Natural killer cell (primary cell): ENCODE measurements around the gene PPM1J. TPM values are rescaled to one million over a fixed set of nuclear protein-coding genes. Genes with fewer than 3 reads are reported as not detected.

Experiments used
- ATAC-seq, 3 donors: fragments of 150-1000 bp in 2 of 3; fragments of 200-7000 bp in 1 of 3; cut with Tn5 transposase; 1 replicate in 1 of 3; 2 replicates in 2 of 3; pipeline ENCODE4 v1.10.0; 2021; ENCODE audit warnings: mild to moderate bottlenecking in 2 of 3, moderate library complexity in 2 of 3
- DNase-seq, 2 donors: peaks; one replicate each; pipeline versions ENCODE4 v3.0.0 to v3.0.0-alpha.2; 2013 to 2021; ENCODE audit warnings: mixed read lengths in 1 of 2
- H3K27ac ChIP-seq: one replicate; pipeline ENCODE4 v1.5.1; 2013; ENCODE audit warnings: mild to moderate bottlenecking, low read length
- H3K27me3 ChIP-seq: one replicate; pipeline ENCODE4 v1.6.1; 2013; ENCODE audit warnings: low read length; ENCODE audit not compliant: control insufficient read depth, insufficient read depth
- H3K36me3 ChIP-seq: one replicate; pipeline ENCODE4 v1.6.1; 2013; ENCODE audit warnings: low read length; ENCODE audit not compliant: control insufficient read depth, insufficient read depth
- H3K4me1 ChIP-seq: one replicate; pipeline ENCODE4 v1.6.1; 2013; ENCODE audit warnings: low read length; ENCODE audit not compliant: control insufficient read depth, insufficient read depth
- H3K4me3 ChIP-seq: one replicate; pipeline ENCODE4 v1.5.1; 2013; ENCODE audit warnings: low read length
- H3K9me3 ChIP-seq: one replicate; pipeline ENCODE4 v1.6.1; 2013; ENCODE audit warnings: low read length; ENCODE audit not compliant: control insufficient read depth, insufficient read depth
- H3K27ac Mint-ChIP-seq, 2 donors: one replicate each; pipeline ENCODE4 v1.8.0; 2022; ENCODE audit warnings: mild to moderate bottlenecking in 2 of 2, mixed read lengths in 2 of 2, moderate library complexity in 1 of 2
- H3K27me3 Mint-ChIP-seq, 2 donors: one replicate each; pipeline ENCODE4 v1.8.0; 2022; ENCODE audit warnings: low read depth in 2 of 2, mixed read lengths in 2 of 2
- H3K36me3 Mint-ChIP-seq: one replicate; pipeline ENCODE4 v1.8.0; 2022; ENCODE audit warnings: mixed read lengths
- H3K4me1 Mint-ChIP-seq, 2 donors: one replicate each; pipeline ENCODE4 v1.8.0; 2022; ENCODE audit warnings: mixed read lengths in 2 of 2
- H3K4me3 Mint-ChIP-seq: one replicate; pipeline ENCODE4 v1.8.0; 2022; ENCODE audit warnings: mild to moderate bottlenecking, moderate library complexity, mixed read lengths
- H3K9me3 Mint-ChIP-seq, 2 donors: one replicate each; pipeline ENCODE4 v1.8.0; 2022; ENCODE audit warnings: mixed read lengths in 2 of 2
- WGBS: methylation state at CpG from one replicate; pipeline ENCODE4 v1.1.7; 2013; ENCODE audit warnings: missing lambda C conversion rate; ENCODE audit not compliant: insufficient coverage; 5-methylcytosine and 5-hydroxymethylcytosine counted together
- intact Hi-C: fragments of 100-400 bp; cut with micrococcal nuclease; formaldehyde crosslinking; loops from one replicate; pipeline ENCODE4 v1.14.2; 2022
- total RNA-seq, 4 donors: library from RNA; stranded (reverse); fragments of 120-200 nt in 1 of 4; gene quantifications; one replicate each; pipeline versions ENCODE4 v1.2.3 to v1.2.4, GENCODE V29; 2013 to 2022
- TF ChIP-seq, protein P1 (sequence below): fragments of 200-600 bp; IDR thresholded peaks from one replicate; pipeline ENCODE4 v1.8.0; 2022; ENCODE audit warnings: antibody characterized with exemption

The PPM1J gene, protein sequence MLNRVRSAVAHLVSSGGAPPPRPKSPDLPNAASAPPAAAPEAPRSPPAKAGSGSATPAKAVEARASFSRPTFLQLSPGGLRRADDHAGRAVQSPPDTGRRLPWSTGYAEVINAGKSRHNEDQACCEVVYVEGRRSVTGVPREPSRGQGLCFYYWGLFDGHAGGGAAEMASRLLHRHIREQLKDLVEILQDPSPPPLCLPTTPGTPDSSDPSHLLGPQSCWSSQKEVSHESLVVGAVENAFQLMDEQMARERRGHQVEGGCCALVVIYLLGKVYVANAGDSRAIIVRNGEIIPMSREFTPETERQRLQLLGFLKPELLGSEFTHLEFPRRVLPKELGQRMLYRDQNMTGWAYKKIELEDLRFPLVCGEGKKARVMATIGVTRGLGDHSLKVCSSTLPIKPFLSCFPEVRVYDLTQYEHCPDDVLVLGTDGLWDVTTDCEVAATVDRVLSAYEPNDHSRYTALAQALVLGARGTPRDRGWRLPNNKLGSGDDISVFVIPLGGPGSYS
- total RNA-seq, result under 1 TPM in 1 of 3 donors, not detected in 2; 0.26 TPM
- 1.3 TPM for total RNA-seq (2013)

DNA sequence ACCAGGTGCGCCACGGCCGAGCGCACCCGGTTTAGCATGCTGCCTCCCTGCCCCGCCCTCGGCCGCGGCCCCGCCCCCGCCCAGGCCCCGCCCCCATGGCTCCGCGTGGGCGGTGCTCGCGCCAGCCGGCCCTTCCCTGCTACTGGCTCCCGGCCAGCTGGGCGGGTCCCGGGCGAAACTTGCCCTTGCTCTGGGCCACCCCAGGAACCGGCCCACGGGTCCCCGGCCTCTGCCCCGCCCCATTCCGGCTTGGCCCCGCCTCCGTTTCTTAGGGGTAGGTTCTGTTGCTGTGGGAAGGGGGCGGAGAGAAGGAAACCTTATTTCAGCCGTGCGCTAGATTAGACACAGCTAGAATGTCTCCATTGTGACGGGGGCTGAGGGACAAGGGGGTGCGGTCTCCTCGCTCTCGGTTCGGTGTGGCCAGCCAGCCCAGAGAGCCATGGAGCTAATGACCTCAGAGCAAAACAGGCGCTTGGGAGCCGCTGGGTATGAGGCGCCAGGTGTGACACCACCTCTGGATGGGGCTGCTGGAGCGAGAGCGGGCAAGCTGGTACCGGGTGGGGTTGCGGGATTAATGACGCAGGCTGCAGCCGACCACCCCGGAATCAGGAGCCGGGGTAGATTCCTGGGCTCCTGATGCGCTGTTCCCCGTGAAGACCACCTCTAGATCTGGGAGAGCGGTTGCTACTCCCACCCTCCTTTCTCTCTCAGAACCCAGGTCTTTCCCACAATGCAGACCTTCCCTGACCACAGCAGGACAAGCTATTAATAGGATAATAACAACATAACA is at the start of gene PPM1J:
Gene PPM1J, minus strand, starts transcription at position 69 of the 790 bp plus-strand sequence. Its CDS starts 31 bp downstream, at position 38.
- peak within 1 kb of the TSS; percentile 93 for H3K4me3 Mint-ChIP-seq
- no peaks in the 10 kb centered on the region for H3K36me3 Mint-ChIP-seq
- Histone ChIP-seq H3K4me1 (peaks cover 37% of the 10 kb centered on the region), H3K27me3 (peaks cover 18% of the 10 kb centered on the region), H3K4me3 (peak within 1 kb of the TSS; percentile 46), H3K36me3 (no peaks in the 10 kb centered on the region), H3K27ac (no peak within 1 kb of the TSS), H3K9me3 (no peaks in the 10 kb centered on the region)
- intact Hi-C loops, result loop anchor here (1.0 to 10.0 kb wide), 7 partner anchors 15 to 963 kb away; partner anchors contain the start of genes LRIG2 and SLC16A1
- H3K27ac Mint-ChIP-seq, result peak within 1 kb of the TSS; percentile 67 to 87
- DNase-seq, result peak; percentile 92 to 94
- 0% methylated on average over 51 of the region's 51 CpGs for whole genome bisulfite sequencing
- peak; percentile 82 to 92 (median 86) for ATAC-seq
- H3K4me1 Mint-ChIP-seq, result peaks cover 14 to 29% of the 10 kb centered on the region in 2 donors
- TF ChIP-seq, protein P1, sequence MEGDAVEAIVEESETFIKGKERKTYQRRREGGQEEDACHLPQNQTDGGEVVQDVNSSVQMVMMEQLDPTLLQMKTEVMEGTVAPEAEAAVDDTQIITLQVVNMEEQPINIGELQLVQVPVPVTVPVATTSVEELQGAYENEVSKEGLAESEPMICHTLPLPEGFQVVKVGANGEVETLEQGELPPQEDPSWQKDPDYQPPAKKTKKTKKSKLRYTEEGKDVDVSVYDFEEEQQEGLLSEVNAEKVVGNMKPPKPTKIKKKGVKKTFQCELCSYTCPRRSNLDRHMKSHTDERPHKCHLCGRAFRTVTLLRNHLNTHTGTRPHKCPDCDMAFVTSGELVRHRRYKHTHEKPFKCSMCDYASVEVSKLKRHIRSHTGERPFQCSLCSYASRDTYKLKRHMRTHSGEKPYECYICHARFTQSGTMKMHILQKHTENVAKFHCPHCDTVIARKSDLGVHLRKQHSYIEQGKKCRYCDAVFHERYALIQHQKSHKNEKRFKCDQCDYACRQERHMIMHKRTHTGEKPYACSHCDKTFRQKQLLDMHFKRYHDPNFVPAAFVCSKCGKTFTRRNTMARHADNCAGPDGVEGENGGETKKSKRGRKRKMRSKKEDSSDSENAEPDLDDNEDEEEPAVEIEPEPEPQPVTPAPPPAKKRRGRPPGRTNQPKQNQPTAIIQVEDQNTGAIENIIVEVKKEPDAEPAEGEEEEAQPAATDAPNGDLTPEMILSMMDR, result no peak
- no peaks in the 10 kb centered on the region for H3K9me3 Mint-ChIP-seq
- peaks cover 0 to 8% of the 10 kb centered on the region in 2 donors for H3K27me3 Mint-ChIP-seq

DNA sequence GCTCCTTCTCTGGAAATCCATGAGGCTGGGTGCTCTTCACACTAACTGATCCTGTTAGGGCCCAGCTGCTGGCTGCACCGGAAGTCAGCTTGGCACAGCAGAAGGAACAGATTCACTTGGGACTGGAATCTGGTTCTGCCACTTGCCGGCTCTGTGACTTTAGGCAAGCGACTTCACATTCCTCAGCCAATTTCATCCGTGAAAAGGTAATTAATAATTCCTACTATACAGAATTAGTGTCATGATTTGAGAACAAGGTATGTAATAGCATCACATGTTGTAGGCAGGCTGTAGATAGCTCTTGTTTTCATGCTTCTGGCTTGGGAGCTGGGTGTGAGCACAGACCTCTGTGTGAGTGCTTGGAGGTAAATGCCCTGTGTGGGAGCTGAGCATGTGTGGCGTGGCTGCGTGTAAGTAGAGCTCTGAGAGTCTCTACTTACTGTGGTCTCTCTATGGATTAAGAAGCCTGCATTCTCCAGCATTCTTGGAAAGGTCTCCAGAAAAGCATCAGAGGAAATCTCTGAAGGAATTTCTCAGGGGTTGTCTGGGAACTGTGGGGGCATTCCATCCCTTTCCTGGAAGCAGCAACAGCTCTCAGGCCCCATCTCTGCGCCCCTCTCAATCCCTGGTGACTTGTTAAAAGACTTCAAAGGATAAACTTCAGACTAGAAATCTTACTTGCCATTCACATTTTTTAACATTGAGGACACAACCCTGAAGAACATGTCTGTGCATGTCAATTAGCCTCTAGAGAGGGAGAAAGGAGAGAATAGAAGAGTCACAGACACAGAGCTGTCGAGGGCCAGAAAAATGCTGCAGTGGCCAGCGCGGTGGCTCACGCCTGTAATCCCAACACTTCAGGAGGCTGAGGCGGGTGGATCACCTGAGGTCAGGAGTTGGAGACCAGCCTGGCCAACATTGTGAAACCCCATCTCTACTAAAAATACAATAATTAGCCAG is 47.7 kb upstream of the PPM1J start:
- H3K36me3 ChIP-seq, result no peaks in the 10 kb centered on the region
- Mint-ChIP-seq H3K4me1 (peaks cover 7 to 8% of the 10 kb centered on the region in 2 donors), H3K9me3 (no peaks in the 10 kb centered on the region), H3K36me3 (no peaks in the 10 kb centered on the region), H3K27ac (no peak overlapping the region), H3K27me3 (peaks cover 0 to 14% of the 10 kb centered on the region in 2 donors), H3K4me3 (no peak overlapping the region)
- intact Hi-C loops, result no loop called here
- no peaks in the 10 kb centered on the region for H3K4me1 ChIP-seq
- no peak for ATAC-seq
- H3K4me3 ChIP-seq, result no peak overlapping the region
- H3K27me3 ChIP-seq, result no peaks in the 10 kb centered on the region
- DNase-seq, result no peak
- TF ChIP-seq, protein P1, result no peak
- 89% methylated on average over 9 of the region's 12 CpGs for WGBS
- no peaks in the 10 kb centered on the region for H3K9me3 ChIP-seq
- no peak overlapping the region for H3K27ac ChIP-seq

DNA sequence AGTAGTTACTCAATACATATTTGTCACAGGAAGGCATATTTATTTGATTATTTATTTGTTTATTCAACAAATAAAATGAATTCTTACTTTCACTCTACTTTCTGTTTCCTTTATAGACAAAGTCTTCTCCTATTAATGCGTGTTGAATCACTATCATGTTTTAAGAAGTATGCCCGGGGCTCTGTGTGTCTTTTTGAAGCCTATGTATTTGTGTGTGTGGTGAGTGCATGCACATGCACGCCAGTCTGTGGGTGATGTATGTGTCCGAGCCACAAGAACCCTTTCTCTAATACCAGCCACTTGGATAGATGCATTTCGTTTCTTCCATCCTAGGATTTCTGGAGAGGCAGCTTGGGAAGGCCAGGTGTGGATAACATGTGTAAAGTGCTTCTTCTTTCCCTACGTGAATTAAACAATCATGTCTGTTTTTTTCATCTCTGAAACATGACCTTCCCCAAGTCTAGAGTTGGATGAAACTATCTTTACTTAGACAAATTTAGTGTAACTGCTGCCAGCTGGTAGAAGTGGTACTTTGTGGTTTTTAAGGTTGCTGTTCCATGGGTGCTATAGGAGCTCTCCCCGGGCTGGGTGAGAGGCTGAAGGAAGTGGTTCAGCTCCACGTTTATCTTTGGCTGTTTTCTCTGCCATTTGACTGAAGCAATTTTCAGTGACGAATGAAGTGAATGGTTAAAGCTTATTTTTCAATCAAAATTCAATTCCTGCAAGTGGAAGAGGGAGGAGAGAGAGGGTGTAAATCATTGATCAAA is 46.8 kb upstream of the PPM1J start:
- H3K4me3 Mint-ChIP-seq, result no peak overlapping the region
- Histone ChIP-seq H3K27me3 (no peaks in the 10 kb centered on the region), H3K4me3 (no peak overlapping the region), H3K27ac (no peak overlapping the region), H3K9me3 (no peaks in the 10 kb centered on the region), H3K36me3 (no peaks in the 10 kb centered on the region), H3K4me1 (no peaks in the 10 kb centered on the region)
- H3K27ac Mint-ChIP-seq, result no peak overlapping the region
- no peak for ATAC-seq
- no peaks in the 10 kb centered on the region for H3K36me3 Mint-ChIP-seq
- DNase-seq, result no peak
- H3K4me1 Mint-ChIP-seq, result peaks cover 7 to 8% of the 10 kb centered on the region in 2 donors
- H3K9me3 Mint-ChIP-seq, result no peaks in the 10 kb centered on the region
- TF ChIP-seq, protein P1, result no peak
- 25% methylated on average over 4 of the region's 9 CpGs for WGBS
- intact Hi-C loops, result no loop called here
- H3K27me3 Mint-ChIP-seq, result peaks cover 0 to 14% of the 10 kb centered on the region in 2 donors
